ENCODE results near the gene LMO4. TPM values are rescaled to one million over a fixed set of nuclear protein-coding genes. Genes with fewer than 3 reads are reported as not detected.

The LMO4 gene
- total and polyA plus RNA-seq, 2 of the 13 experiments (the other 11 are each of a cell fraction or from before 2014, with no cell fraction given) = 19.3 to 49.9 TPM

DNA sequence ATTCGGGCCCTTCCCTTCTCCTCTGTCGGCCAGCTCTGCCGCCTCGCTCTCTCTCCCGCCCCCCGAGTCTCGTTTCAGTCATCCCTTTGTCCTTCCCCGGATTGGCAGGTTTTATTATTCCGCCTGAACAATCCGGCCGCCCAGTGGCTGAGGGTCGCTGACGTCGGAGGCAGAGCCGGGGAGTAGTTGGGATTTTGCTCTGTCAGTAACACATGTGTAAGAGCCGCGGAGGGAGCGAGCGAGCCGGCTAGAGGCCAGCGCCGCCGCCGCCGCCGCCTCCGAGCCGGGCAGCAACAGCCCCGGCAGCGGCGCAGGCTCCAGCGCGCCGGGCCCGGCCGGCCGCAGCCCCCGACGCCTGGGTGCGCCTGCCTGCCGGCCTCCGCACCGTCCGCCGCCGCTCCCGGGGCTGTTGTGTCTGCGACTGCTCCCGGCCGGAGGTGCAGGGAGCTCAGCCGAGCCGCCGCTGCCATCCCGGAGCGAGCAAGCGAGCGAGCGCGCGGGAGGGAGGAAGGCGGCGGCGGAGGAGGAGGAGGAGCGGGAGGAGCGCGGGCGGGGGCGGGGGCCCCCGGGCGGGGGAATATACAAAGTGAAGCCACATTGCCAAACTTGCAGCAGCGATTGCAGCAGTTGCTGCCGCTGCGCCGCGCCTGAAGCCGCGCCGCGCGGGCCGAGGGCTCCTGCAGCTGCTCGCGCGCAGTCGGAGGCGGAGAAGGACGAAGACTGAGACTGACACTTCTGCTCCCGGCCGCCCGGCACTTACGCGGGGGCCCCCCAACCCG is at the start of gene LMO4 (continued):
- TF ChIP-seq ZNF33A (CRISPR knock-in tag; IDR thresholded peaks at IDR 0.05; ENCODE audit: borderline replicate concordance) = no peak
- TF ChIP-seq HNRNPUL1 (IDR thresholded peaks at IDR 0.05; ENCODE audit: low read depth, low read length) = no peak
- TF ChIP-seq RBFOX2 (IDR thresholded peaks at IDR 0.05; ENCODE audit: low read depth, low read length) = peak; percentile 83
- no peak for TF ChIP-seq PCBP1 (IDR thresholded peaks at IDR 0.05; ENCODE audit: borderline replicate concordance, low read depth, low read length)
- TF ChIP-seq, protein P1, sequence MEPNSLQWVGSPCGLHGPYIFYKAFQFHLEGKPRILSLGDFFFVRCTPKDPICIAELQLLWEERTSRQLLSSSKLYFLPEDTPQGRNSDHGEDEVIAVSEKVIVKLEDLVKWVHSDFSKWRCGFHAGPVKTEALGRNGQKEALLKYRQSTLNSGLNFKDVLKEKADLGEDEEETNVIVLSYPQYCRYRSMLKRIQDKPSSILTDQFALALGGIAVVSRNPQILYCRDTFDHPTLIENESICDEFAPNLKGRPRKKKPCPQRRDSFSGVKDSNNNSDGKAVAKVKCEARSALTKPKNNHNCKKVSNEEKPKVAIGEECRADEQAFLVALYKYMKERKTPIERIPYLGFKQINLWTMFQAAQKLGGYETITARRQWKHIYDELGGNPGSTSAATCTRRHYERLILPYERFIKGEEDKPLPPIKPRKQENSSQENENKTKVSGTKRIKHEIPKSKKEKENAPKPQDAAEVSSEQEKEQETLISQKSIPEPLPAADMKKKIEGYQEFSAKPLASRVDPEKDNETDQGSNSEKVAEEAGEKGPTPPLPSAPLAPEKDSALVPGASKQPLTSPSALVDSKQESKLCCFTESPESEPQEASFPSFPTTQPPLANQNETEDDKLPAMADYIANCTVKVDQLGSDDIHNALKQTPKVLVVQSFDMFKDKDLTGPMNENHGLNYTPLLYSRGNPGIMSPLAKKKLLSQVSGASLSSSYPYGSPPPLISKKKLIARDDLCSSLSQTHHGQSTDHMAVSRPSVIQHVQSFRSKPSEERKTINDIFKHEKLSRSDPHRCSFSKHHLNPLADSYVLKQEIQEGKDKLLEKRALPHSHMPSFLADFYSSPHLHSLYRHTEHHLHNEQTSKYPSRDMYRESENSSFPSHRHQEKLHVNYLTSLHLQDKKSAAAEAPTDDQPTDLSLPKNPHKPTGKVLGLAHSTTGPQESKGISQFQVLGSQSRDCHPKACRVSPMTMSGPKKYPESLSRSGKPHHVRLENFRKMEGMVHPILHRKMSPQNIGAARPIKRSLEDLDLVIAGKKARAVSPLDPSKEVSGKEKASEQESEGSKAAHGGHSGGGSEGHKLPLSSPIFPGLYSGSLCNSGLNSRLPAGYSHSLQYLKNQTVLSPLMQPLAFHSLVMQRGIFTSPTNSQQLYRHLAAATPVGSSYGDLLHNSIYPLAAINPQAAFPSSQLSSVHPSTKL (CRISPR knock-in tag; IDR thresholded peaks at IDR 0.05) = 0 out of 2 replicates have a peak, but pooled peaks have one; percentile 14
- TF ChIP-seq NR2F2 (IDR thresholded peaks at IDR 0.05; ENCODE audit: borderline replicate concordance, low read depth) = no peak
- TF ChIP-seq, protein P2, sequence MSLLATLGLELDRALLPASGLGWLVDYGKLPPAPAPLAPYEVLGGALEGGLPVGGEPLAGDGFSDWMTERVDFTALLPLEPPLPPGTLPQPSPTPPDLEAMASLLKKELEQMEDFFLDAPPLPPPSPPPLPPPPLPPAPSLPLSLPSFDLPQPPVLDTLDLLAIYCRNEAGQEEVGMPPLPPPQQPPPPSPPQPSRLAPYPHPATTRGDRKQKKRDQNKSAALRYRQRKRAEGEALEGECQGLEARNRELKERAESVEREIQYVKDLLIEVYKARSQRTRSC (CRISPR knock-in tag; IDR thresholded peaks at IDR 0.05; ENCODE audit: low read depth) = no peak
- TF ChIP-seq ZMAT3 (CRISPR knock-in tag; conservative IDR thresholded peaks at IDR 0.05) = no peak
- TF ChIP-seq SOX6 (IDR thresholded peaks at IDR 0.05) = no peak
- TF ChIP-seq SOX6 (CRISPR knock-in tag; IDR thresholded peaks at IDR 0.05) = peak; percentile 34; the same call in 1 of the 2 replicates
- no peak for TF ChIP-seq RFX1 (IDR thresholded peaks at IDR 0.05)
- TF ChIP-seq HDAC6 (IDR thresholded peaks at IDR 0.05; ENCODE audit: low read depth, low read length) = no peak
- TF ChIP-seq, protein P3, sequence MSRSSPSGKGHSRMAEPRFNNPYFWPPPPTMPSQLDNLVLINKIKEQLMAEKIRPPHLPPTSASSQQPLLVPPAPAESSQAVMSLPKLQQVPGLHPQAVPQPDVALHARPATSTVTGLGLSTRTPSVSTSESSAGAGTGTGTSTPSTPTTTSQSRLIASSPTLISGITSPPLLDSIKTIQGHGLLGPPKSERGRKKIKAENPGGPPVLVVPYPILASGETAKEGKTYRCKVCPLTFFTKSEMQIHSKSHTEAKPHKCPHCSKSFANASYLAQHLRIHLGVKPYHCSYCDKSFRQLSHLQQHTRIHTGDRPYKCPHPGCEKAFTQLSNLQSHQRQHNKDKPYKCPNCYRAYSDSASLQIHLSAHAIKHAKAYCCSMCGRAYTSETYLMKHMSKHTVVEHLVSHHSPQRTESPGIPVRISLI (CRISPR knock-in tag; IDR thresholded peaks at IDR 0.05; ENCODE audit: borderline replicate concordance) = no peak
- TF ChIP-seq ZNF549 (CRISPR knock-in tag; IDR thresholded peaks at IDR 0.05) = no peak
- TF ChIP-seq RAD51 (IDR thresholded peaks at IDR 0.05; ENCODE audit: borderline replicate concordance) = no peak
- TF ChIP-seq ZNF136 (CRISPR knock-in tag; IDR thresholded peaks at IDR 0.05; ENCODE audit: low read depth) = no peak
- TF ChIP-seq RCOR2 (CRISPR knock-in tag; IDR thresholded peaks at IDR 0.05) = no peak
- no peak for TF ChIP-seq ATRX (CRISPR knock-in tag; IDR thresholded peaks at IDR 0.05; ENCODE audit: borderline replicate concordance)
- TF ChIP-seq GLI4 (CRISPR knock-in tag; IDR thresholded peaks at IDR 0.05; ENCODE audit: borderline replicate concordance) = no peak
- no peak; the same call in 1 of the 2 replicates for TF ChIP-seq ZNF782 (CRISPR knock-in tag; IDR thresholded peaks at IDR 0.05; ENCODE audit: borderline replicate concordance)
- TF ChIP-seq ZNF382 (CRISPR knock-in tag; IDR thresholded peaks at IDR 0.05; ENCODE audit: borderline replicate concordance) = no peak
- TF ChIP-seq ZNF274 (CRISPR knock-in tag; IDR thresholded peaks at IDR 0.05) = 0 out of 2 replicates have a peak, but pooled peaks have one; percentile 2
- TF ChIP-seq, protein P4, sequence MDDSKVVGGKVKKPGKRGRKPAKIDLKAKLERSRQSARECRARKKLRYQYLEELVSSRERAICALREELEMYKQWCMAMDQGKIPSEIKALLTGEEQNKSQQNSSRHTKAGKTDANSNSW (CRISPR knock-in tag; IDR thresholded peaks at IDR 0.05; ENCODE audit: borderline replicate concordance) = no peak
- TF ChIP-seq PHF20 (CRISPR knock-in tag; IDR thresholded peaks at IDR 0.05) = no peak
